Uterus (tissue), 4 donors: ENCODE measurements around the gene STAG1. TPM values are rescaled to one million over a fixed set of nuclear protein-coding genes. Genes with fewer than 3 reads are reported as not detected.
"Not testable (repeated sequence)": the region's sequence is repeated elsewhere in the genome, so short reads cannot be mapped to it uniquely, and the experiment has no call there.

Source experiments
- DNase-seq, 2 donors: peaks; one replicate each; pipeline ENCODE4 v3.0.0-alpha.2; 2019 to 2020
- H3K27ac ChIP-seq, 2 donors: fragments of 200-600 bp; sonication (generic); 1 replicate in 1 of 2; 2 replicates in 1 of 2; pipeline ENCODE4 v1.5.1; 2016 to 2018
- H3K27me3 ChIP-seq, 2 donors: fragments of 200-600 bp; sonication (generic); one replicate each; pipeline ENCODE4 v1.5.1; 2018 to 2019; ENCODE audit warnings: control low read depth in 1 of 2
- H3K36me3 ChIP-seq, 2 donors: fragments of 200-600 bp; sonication (generic); one replicate each; pipeline ENCODE4 v1.5.1; 2019; ENCODE audit warnings: control low read depth in 1 of 2
- H3K4me1 ChIP-seq, 2 donors: fragments of 200-600 bp; sonication (generic); one replicate each; pipeline ENCODE4 v1.5.1; 2018 to 2019; ENCODE audit warnings: control low read depth in 1 of 2
- H3K4me3 ChIP-seq, 2 donors: fragments of 200-600 bp; sonication (generic); 1 replicate in 1 of 2; 2 replicates in 1 of 2; pipeline ENCODE4 v1.5.1; 2018 to 2019; ENCODE audit warnings: mild to moderate bottlenecking in 1 of 2
- H3K9me3 ChIP-seq, 2 donors: fragments of 200-600 bp; sonication (generic); one replicate each; pipeline ENCODE4 v1.5.1; 2019; ENCODE audit warnings: control low read depth in 1 of 2
- POLR2A ChIP-seq, 2 donors: fragments of 450-650 bp; IDR thresholded peaks; one replicate each; pipeline ENCODE4 v1.6.1; 2016; ENCODE audit warnings: antibody characterized with exemption in 2 of 2, mild to moderate bottlenecking in 1 of 2, moderate library complexity in 1 of 2
- intact Hi-C: fragments of 100-400 bp; cut with DNase I; formaldehyde crosslinking; loops from one replicate; pipeline ENCODE4 v1.15.1; 2023; ENCODE audit warnings: low total_unique reads
- total RNA-seq, 4 donors: library from RNA; depleted of rRNA in 3 of 4; stranded (reverse); fragments of >200 nt in 3 of 4; gene quantifications; one replicate each; pipeline versions ENCODE4 v1.1.0 to v1.2.4, GENCODE V29; 2014 to 2023
- TF ChIP-seq, protein P1 (sequence below), 4 experiments: fragments of 200-600 bp in 2 of 4; fragments of 450-650 bp in 2 of 4; sonication (generic) in 2 of 4; IDR thresholded peaks; one replicate each; pipeline ENCODE4 v1.5.1; 2016 to 2019; ENCODE audit warnings: antibody characterized with exemption in 4 of 4, mild to moderate bottlenecking in 2 of 4, moderate library complexity in 1 of 4
- donor health status: DM: yes; HTN: yes; CAD: no.

STAG1 gene
- total RNA-seq, 4 donors from 2014 or later, result 41.5 to 139 (median 86.0) TPM

DNA sequence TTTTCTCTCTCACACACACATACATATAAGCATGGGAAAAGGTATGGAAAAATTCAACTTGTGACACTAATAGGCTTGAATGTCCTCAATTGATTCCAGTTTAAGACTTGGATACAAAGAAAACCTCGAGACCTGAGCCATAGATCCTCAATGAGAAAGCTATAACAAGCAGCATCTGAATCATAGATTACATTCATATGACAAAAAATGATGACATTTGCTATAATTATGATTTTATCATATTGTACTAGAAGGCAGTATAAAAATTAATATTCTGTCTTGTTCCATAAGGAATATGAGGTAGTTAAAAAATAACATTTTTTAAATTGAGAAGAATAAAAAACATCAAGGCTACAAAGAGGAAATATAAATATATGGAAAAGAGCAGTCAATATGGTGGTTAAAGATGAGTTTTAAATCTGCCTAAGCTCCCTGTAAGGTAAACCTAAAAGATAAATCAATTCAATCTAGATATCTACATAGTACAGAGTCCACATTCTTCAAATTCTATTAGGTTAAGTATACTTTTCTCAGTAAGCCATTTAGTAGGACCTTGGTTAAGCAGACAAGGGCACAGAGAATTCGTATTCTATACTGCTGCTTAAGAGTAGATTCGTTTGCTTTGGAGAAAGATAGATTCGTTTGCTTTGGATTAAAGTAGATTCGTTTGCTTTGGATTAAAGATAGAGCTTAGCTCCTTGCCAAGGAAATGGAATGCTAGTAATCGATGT is 175.7 kb downstream of the STAG1 start:
- Histone ChIP-seq H3K9me3 (no peaks in the 10 kb centered on the region), H3K36me3 (no peaks in the 10 kb centered on the region), H3K4me3 (no peak overlapping the region), H3K4me1 (no peaks in the 10 kb centered on the region), H3K27ac (no peak overlapping the region), H3K27me3 (no peaks in the 10 kb centered on the region)
- no peak for DNase-seq
- TF ChIP-seq POLR2A (IDR thresholded peaks at IDR 0.05), result no peak
- TF ChIP-seq, protein P1, sequence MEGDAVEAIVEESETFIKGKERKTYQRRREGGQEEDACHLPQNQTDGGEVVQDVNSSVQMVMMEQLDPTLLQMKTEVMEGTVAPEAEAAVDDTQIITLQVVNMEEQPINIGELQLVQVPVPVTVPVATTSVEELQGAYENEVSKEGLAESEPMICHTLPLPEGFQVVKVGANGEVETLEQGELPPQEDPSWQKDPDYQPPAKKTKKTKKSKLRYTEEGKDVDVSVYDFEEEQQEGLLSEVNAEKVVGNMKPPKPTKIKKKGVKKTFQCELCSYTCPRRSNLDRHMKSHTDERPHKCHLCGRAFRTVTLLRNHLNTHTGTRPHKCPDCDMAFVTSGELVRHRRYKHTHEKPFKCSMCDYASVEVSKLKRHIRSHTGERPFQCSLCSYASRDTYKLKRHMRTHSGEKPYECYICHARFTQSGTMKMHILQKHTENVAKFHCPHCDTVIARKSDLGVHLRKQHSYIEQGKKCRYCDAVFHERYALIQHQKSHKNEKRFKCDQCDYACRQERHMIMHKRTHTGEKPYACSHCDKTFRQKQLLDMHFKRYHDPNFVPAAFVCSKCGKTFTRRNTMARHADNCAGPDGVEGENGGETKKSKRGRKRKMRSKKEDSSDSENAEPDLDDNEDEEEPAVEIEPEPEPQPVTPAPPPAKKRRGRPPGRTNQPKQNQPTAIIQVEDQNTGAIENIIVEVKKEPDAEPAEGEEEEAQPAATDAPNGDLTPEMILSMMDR (IDR thresholded peaks at IDR 0.05), result no peak
- intact Hi-C loops, result no loop called here

DNA sequence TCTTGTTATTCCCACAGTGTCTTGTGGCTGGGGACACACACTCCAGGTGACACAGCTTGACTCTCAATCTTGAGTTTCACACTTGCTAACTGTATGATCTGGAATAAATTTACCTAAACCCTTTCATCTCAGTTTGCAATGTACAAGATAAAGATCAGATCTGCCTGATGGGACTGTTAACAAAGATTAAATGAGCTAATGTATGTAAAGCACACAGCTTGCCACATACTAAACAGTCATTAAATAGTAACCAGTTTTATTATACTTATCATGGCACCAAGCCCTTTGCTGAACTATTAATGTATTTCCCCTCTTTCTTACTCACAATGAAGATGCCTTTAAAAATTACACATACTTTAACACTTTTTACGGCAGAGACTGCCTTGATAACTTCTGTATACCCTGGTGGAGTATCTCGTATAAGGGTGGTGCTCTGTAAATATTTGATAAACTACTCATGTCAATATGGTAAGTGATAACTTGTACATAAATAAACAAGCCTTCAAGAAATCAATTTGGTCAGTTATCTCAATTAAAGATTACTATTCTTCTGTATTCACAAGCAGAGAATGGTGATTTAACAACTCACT is 184.5 kb downstream of the STAG1 start:
- DNase-seq, result no peak
- Histone ChIP-seq H3K4me3 (no peak overlapping the region), H3K9me3 (no peaks in the 10 kb centered on the region), H3K27me3 (no peaks in the 10 kb centered on the region), H3K4me1 (no peaks in the 10 kb centered on the region), H3K27ac (no peak overlapping the region), H3K36me3 (no peaks in the 10 kb centered on the region)
- TF ChIP-seq, protein P1 (IDR thresholded peaks at IDR 0.05), result no peak
- TF ChIP-seq POLR2A (IDR thresholded peaks at IDR 0.05), result no peak
- intact Hi-C loops, result no loop called here

- H3K27ac ChIP-seq, H3K4me1 ChIP-seq, H3K36me3 ChIP-seq, H3K27me3 ChIP-seq, intact Hi-C loops, H3K9me3 ChIP-seq, DNase-seq, H3K4me3 ChIP-seq: not testable (repeated sequence)
Measured at GRCh38 chr3:136564962-136565361, 187.2 kb downstream of the STAG1 start.

- no peaks in the 10 kb centered on the region for H3K27me3 ChIP-seq
- no peak overlapping the region for H3K27ac ChIP-seq
- intact Hi-C loops, result no loop called here
- DNase-seq, result no peak
- H3K36me3 ChIP-seq, result no peaks in the 10 kb centered on the region
- no peaks in the 10 kb centered on the region for H3K4me1 ChIP-seq
- TF ChIP-seq, protein P1 (IDR thresholded peaks at IDR 0.05), result no peak
- no peak for TF ChIP-seq POLR2A (IDR thresholded peaks at IDR 0.05)
- H3K4me3 ChIP-seq, result no peak overlapping the region
- H3K9me3 ChIP-seq, result no peaks in the 10 kb centered on the region
Measured at GRCh38 chr3:136562026-136562425, 190.2 kb downstream of the STAG1 start.

- no peaks in the 10 kb centered on the region for H3K4me1 ChIP-seq
- H3K36me3 ChIP-seq, result no peaks in the 10 kb centered on the region
- no peak for TF ChIP-seq POLR2A (IDR thresholded peaks at IDR 0.05)
- TF ChIP-seq, protein P1 (IDR thresholded peaks at IDR 0.05), result no peak
- H3K27me3 ChIP-seq, result no peaks in the 10 kb centered on the region
- H3K9me3 ChIP-seq, result no peaks in the 10 kb centered on the region
- no peak for DNase-seq
- H3K27ac ChIP-seq, result no peak overlapping the region
- intact Hi-C loops, result no loop called here
- no peak overlapping the region for H3K4me3 ChIP-seq
Measured at GRCh38 chr3:136559896-136560295, 192.3 kb downstream of the STAG1 start.

- H3K4me3 ChIP-seq, H3K4me1 ChIP-seq, H3K27ac ChIP-seq, DNase-seq, H3K36me3 ChIP-seq, H3K9me3 ChIP-seq, H3K27me3 ChIP-seq, intact Hi-C loops: not testable (repeated sequence)
Measured at GRCh38 chr3:136549461-136549860, 202.7 kb downstream of the STAG1 start.
